HG03432 (cell line): ENCODE results near the gene DHX40.
"Not testable (repeated sequence)": the region's sequence is repeated elsewhere in the genome, so short reads cannot be mapped to it uniquely, and the experiment has no call there.

Source experiments
- ATAC-seq: cut with Tn5 transposase; IDR thresholded peaks from one replicate; pipeline ENCODE4 v1.9.1; 2021; ENCODE audit warnings: mild to moderate bottlenecking, moderate library complexity; ENCODE audit not compliant: unreplicated experiment

The DHX40 gene, protein sequence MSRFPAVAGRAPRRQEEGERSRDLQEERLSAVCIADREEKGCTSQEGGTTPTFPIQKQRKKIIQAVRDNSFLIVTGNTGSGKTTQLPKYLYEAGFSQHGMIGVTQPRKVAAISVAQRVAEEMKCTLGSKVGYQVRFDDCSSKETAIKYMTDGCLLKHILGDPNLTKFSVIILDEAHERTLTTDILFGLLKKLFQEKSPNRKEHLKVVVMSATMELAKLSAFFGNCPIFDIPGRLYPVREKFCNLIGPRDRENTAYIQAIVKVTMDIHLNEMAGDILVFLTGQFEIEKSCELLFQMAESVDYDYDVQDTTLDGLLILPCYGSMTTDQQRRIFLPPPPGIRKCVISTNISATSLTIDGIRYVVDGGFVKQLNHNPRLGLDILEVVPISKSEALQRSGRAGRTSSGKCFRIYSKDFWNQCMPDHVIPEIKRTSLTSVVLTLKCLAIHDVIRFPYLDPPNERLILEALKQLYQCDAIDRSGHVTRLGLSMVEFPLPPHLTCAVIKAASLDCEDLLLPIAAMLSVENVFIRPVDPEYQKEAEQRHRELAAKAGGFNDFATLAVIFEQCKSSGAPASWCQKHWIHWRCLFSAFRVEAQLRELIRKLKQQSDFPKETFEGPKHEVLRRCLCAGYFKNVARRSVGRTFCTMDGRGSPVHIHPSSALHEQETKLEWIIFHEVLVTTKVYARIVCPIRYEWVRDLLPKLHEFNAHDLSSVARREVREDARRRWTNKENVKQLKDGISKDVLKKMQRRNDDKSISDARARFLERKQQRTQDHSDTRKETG

DNA sequence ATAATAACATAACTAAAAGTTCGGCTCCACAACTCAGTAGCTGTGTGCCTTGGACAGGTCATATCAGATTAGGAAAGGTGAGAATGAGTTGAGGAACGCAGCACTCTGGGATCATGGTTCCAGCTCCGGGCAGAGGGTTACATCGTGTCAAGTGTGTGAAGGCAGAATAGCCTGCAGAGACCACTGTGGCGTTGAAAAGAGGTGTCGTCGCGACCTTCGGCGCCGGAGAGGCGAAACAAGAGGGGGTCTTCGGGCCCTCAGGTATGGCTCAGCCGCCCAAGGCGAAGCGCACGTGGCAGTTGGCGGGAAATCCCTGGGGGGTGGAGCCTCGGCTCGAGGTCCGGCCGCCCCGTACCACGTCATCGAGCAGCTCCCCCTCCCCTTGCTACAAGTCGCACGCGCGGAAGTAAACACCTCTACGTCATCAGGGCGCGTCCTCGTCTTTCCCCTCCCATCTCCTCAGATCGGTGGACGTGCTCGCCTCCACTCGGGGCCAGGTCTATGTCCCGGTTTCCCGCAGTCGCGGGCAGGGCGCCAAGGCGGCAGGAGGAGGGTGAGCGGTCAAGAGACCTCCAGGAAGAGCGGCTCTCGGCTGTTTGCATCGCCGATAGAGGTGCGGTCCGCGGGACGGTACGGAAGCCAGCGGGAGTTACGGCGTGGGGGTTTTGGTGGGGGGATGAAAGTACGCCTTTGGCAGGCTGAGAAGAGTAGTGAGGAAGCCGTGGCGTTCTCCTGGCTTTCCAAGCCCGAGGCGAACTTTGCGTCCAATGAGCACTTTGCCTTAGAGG, at the start of gene DHX40:
DHX40 (plus strand) TSS at position 440 of the 788 bp plus-strand sequence; CDS start at position 502, 62 bp downstream.
- ATAC-seq, result peak; percentile 91

DNA sequence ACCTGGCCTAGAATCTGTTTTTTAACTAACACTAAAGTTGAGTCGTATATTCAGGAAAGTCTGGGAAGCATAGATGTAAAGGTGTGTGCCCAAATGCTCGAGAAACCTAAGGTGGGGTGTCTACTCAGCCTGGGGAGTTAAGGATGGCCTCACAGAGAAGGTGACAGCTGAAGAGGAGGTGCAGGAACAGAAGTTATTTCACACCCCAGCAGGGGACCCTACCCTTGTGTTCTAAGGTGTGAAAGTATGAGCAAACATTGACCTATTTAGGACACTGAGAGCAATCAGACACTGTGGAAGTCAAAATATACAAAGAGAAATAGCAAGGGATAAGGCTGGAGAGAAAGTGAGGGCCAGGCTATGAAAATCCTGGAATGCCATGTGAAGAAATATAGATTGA, 49.0 kb upstream of the DHX40 start:
- ATAC-seq, result no peak

DNA sequence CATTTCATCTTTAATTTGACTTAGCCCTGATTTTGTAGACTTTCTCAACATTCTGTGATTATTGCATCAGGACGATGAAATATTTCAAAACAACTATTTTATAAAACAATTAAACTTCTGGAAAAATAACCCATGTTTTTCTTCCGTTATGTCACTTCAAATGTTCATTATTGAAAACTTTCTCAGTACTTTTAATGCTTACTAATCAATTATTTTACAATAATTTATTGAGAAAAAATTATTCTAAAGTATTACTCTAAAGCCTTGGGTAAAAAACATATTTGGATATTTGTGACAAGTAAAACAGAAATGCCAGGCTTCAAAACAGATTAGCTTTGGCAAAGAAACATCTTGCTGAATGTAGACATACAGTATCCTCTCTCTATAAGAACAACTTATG, 46.3 kb upstream of the DHX40 start:
- ATAC-seq, result no peak

DNA sequence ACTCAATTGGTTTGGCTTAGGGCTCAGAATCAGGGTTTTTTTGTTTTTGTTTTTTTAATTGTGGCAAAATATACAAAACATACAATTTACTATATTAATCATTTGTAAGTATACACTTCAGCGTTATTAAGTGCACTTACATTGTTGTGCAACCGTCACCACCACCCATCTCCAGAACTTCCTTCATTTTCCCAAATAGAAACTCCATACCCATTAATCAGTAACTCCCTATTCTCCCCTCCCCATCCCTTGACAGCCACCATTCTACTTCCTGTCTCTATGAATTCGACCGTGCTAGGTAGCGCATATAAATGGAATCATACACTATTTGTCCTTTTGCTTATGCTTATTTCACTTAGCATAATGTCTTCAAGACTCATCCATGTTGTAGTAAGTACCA, 45.2 kb upstream of the DHX40 start:
- ATAC-seq, result no peak

DNA sequence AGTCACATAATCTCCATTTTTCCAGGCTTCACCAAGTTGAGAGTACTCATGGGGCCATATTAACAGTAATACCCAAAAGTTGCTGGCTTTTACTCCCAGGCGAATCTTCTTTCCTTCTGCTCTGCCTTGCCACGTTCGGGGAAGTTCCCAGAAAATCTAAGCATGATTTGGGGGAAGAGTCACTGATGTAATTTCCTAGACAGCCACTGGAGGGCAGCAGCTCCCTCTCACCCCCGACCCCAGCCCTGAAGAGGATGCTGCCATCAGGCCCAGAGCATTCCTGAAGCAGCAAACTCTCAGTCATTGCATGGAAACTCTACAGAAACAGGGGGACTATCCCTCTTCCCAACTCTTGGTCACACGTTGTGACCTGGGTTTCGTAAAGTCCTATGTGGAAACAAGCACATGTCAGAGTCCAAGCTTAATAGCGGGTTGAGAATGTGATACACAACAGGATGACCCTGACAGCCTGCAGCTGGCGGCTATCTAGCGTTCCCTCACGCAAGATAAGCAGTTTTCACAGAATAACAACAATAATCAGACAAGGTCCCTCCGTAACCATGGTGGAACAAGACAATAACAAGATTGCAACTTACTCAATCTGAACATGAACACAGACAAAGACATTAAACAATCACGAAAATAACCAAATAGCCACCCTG, 43.8 kb upstream of the DHX40 start:
- ATAC-seq, result no peak

DNA sequence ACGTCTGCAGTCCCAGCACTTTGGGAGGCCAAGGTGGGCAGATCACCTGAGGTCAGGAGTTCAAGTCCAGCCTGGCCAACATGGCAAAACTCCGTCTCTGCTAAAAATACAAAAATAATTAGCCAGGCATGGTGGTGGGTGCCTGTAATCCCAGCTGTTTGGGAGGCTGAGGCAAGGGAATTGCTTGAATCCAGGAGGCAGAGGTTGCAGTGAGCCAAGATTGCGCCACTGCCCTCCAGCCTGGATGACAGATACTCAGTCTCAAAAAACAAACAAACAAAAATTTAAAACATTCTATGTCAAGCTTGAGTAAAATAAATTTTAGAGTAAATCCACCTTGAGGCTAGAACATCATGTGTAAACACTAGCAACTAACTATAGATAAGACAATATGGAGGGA, 40.5 kb upstream of the DHX40 start:
- not testable (repeated sequence) for ATAC-seq

DNA sequence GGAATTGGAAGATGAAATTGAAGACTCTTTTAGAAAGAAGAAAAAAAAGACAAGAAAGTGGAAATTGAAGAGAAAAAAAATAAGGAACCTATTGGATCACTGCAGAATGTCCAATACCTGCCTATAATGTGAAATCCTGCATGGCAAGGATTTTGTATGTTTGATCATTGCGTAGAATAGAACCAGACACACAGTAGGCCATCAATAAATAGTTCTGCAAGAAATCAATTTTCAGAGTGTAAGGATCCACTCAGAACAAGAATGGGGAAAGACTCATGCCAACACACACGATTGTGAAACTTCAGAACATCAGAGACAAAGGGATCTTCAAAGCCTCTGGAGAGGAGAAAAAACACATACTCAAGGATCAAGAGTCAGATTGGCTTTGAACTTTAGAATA, 39.7 kb upstream of the DHX40 start:
- no peak for ATAC-seq

DNA sequence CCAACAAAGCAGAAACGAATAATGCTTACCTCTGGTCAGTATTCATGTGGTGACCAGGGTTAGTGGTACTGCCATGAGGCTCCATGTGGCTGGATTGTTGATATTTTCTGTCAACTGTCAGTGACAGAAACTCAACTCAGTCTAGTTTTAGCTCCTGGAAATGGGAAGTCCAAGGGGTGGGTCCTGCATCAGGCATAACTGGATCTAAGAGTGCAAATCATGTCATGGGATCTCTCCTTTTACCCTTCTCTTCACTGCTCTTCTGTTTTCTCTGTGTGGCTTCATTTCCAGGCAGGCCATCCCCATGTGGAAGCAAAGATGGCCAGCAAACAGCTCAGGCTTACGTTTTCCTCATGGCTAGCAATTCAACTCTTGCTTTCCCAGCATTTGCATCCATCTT, 39.0 kb upstream of the DHX40 start:
- ATAC-seq, result no peak

DNA sequence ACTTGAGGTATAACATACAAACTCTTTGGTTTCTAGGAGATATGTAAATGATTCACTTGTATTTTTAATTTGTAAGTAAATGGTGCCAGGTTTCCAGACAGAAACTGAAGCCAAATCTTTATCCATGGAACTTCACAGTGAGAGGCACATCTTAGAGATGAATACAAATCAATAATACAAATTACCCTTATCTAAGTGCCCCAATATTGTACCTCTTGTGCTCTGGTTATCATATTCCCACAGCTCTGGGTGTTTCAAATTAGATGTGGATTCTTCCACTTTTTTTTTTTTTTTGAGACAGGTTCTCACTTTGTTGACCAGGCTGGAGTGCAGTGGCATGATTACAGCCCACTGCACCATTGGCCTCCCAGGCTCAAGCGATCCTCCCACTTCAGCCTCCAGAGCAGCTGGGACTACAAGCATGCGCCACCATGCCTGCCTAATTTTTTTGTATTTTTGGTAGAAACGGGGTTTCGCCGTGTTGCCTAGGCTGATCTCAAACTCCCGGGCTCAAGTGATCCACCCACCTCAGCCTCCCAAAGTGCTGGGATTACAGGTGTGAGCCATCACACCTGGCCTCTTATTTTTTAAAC, 38.0 kb upstream of the DHX40 start:
- ATAC-seq, result no peak

DNA sequence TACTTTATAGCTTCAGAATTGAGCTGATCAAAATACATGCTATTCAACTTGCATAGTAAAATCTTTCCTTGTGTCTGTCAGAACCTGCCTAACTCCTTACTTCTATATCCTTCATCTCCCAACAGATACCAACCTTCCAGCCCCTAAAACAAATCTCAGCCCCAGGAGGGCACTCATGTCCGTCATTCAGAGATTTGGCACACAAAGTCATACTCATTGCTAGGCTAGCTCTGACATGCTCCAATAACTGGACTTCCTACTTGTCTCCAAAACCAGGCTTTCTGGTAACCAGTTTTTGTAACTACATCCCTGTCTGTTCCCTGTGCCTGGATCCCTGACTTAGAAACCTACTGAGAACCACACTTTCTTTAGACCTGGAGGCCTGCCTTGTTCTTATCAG, 37.5 kb upstream of the DHX40 start:
- ATAC-seq, result no peak

DNA sequence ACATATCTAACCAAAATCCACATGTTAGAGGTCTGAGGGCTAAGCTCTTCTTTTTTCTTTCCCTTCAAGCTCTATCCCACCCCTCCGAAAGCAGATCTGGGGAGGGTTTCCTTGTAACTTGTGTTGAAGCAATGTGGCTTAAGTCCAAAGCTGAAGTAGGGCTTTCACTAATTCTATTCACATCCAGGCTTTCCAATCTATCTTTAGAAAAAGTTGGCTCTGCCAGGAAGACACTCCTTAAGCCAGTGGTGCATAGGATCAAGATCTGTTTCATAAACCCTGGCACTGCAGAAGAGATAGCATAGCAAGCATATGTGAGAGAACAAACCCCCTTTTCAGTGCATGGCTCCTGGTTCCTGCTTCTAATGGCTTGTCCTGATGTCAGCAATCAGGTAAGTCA, 34.9 kb upstream of the DHX40 start:
- ATAC-seq, result no peak

DNA sequence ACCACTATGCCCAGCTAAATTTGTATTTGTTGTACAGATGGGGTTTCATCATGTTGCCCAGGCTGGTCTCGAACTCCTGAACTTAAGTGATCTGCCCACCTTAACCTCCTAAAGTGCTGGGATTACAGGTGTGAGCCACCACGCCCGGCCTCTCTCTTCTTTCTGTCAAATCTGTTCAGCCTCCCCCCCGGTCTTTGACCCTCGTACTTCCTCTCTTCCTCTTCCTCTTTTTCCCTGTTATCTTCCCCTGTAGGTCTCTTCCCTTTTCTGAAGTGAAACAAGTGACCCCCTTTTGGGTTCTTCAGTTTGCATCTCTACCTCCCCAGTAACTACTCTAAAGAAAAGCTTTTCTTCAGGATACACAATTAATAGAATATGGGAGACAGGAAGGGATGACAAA, 31.7 kb upstream of the DHX40 start:
- ATAC-seq, result no peak

DNA sequence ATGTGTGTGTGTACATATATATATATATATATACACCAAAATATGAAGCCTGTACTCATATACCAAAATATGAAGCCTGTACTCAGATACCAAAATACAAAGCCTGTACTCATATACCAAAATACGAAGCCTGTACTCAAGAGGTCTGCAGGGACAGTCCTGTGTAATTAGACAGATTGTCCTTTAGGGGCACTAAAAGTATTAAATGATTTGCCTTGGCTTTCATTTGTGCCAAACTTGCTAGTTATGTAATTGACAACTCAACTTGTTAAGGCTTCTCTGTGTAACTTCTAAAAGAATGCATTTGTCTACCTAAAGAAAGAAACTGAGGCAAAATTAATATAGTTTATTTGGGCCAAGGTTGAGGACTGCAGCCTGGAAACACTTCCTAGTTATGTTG, 30.8 kb upstream of the DHX40 start:
- no peak for ATAC-seq

DNA sequence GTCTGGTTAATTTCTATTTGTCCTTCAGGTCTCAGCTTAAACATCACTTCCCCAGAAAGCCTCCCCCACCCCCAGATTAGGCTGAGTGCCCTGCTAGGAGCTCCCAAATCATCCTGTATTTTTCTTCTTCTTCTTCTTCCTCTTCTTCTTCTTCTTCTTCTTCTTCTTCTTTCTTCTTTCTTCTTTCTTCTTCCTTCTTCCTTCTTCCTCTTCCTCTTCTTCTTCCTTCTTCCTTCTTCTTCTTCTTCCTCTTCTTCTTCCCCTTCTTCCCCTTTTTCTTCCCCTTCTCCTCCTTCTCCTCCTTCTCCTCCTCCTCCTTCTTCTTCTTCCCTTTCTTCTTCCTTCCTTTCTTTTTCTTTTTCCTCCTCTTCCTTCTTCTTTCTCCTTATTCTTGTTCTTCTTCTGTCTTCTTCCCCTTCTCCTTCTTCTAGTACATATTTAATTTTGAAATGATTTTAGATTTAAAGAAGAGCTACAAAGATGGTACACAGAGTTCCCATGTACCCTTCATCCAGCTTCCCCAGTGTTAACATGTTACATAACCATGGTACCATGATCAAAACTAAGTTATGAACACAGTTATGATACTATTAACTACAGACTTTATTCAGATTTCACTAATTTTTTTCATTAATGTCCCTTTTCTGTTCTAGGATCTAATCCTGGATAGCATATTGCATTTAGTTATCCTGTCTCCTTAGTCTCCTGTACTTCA, 27.1 kb upstream of the DHX40 start:
- no peak for ATAC-seq

DNA sequence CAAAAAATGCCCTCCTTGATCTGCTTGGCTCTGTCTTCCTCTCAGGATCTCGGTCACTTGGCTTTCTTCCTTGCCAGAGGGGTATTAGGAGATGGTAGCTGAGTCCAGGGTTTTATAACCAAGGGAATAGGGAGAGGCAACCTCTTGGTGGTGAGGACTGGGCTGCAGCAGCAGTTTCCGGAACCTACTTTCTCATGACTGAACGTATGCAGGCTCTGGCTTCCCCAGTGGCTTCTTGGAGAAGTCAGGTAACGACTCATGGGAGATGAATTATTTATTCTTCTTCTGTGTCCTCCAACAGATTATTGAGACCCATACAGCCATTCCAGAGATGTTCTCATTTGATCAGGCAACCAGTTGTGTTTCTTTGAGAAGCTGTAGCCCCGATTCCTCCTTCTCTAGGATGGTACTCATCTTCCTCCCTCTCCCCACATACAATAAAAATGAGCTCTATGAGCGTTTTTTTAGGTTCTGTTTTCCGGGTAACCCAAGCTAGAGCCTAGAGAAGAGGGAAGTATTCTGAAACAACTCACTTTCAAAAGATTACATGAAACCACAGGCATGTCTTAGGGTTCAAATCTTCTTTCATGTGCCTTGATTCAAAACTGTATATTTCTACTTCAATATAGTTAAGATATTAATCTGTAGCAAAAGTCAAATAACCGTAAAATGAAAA, 22.3 kb upstream of the DHX40 start:
- no peak for ATAC-seq

DNA sequence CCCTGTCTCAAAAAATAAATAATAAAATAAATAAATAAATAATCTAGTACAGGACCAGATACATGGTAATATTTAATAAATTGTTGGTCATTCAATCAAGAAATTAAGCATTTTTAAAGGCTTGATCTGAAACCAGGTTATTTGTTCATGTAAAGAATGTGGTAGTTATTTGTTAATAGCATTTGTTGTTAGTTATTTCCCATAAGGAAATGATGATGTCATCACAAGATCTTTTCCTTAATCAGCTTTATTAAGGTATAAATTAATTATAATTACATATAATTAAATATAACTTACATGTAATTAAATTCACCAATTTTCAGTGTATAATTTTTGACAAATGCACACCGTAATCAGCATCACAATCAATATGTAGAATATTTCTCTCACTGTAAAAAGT, 19.5 kb upstream of the DHX40 start:
- no peak for ATAC-seq

DNA sequence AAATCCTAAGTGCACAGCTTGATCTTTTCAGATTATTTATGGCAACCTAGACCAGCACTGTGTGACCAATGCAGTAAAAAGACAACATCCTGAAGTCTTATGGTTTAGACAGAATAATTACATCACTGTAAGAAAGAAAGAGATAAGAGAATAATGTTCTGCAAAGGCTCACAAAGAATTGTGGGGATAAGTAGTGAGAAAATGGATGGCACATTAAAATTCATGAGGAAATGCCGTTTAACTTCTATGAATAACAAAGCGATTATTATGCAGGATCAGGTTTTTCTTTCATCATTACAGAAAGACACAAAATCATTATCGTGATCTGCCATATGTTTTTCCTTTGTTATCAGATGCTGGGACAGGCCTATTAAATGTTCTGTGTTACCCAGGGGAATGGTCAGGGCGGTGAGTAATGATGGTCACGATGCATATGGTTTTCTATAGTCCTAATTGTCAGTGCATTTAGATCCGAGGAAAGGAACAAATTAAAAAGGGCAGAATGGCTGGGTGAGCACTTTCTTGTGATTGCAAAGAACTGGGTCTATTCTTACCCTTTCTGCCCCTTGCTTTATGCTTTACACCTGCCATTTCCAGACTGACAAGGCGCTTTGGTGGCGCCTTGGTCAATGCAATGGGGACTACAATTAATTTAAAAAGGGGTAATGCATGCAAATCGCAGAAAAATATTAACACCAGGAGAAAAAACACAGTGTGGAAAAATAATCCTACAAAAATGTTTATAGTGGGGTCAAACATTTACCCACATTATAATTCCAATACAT, 18.1 kb upstream of the DHX40 start:
- ATAC-seq, result no peak

DNA sequence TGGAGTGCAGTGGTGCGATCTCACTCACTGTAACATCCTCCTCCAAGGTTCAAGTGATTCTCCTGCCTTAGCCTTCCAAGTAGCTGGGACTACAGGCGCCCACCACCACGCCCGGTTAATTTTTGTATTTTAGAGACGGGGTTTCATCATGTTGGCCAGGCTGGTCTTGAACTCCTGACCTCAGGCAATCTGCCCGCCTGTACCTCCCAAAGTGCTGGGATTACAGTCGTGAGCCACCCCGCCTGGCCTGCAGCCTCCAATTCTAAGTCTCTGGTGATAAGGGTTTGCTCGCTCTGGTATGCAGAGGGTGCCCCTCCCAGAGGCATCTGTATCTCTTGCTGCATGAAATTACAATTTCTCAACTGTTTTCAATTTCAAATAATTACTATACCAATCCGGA, 16.4 kb upstream of the DHX40 start:
- ATAC-seq, result not testable (repeated sequence)

DNA sequence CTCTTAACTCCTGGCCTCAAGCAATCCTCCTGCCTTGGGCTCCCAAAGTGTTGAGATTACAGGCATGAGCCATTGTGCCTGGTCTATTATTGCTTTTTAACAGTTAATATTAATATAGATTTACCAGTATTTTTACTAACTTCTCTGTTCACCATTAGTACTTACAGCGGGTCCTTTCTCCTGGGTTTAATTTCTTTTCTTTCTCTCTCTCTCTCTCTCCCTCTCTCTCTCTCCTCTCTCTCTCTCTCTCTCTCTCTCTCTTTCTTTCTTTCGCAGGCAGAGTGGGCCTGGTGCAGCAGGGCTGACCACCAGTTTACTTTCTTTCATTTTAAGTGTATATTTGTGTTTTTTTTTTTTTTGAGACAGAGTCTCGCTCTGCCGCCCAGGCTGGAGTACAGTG, 14.7 kb upstream of the DHX40 start:
- ATAC-seq, result no peak
